Fibroblast of mammary gland (primary cell): ENCODE results near the gene RGSL1.

Experiments used
- DNase-seq: peaks from one replicate; pipeline ENCODE4 v3.0.0-alpha.2; 2010; ENCODE audit warnings: low read depth
- H3K4me3 ChIP-seq: 2 replicates; pipeline ENCODE4 v1.5.1; 2011; ENCODE audit warnings: low read depth, mild to moderate bottlenecking, low read length, moderate library complexity; ENCODE audit not compliant: control insufficient read depth
- CTCF ChIP-seq: conservative IDR thresholded peaks from 2 replicates; pipeline ENCODE4 v1.5.1; 2011; ENCODE audit warnings: low read depth, low read length, inconsistent platforms; ENCODE audit not compliant: control insufficient read depth, insufficient read depth

The RGSL1 gene

DNA sequence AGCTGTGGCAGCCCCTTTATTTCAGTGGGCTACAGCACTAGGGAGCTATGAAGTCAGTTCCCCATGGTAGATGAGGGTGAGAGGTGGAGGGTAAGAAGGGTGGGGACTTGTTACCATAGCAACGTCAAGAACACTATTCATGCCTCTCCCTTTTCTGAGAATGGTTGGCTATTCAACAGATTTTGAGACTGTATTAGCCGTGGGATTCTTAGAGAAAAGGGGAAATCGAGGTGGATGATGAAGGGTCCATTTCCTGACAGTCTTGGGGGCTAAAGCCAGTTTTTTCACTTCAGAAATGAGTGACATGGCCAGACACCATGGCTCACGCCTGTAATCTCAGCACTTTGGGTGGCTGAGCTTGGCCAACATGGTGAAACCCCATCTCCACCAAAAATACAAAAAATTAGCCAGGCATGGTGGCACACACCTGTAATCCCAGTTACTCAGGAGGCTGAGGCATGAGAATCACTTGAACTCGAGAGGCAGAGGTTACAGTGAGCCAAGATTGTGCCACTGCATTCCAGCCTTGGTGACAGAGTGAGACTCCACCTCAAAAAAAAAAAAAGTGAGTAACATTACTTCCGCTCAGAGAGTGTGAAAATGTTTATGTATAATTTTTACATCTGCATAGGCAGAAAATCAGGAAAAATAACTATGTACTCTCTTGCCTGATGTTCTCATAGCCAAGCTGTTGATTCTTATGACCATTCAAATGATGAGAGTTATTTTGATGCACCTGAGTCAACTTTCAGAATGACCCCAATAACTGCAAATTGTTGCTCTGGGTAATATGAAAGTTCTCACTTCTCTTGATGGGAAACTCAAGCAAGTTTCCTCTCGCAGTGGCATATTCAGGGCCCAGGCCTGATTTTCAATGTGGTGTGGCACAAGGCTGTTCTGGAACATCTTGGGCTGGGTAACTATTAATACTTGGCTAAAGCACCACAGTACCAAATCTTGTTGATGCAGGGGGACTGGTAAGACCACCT is 23.2 kb upstream of the RGSL1 start:
- DNase-seq: no peak
- TF ChIP-seq CTCF: no peak
- H3K4me3 ChIP-seq: no peak overlapping the region

DNA sequence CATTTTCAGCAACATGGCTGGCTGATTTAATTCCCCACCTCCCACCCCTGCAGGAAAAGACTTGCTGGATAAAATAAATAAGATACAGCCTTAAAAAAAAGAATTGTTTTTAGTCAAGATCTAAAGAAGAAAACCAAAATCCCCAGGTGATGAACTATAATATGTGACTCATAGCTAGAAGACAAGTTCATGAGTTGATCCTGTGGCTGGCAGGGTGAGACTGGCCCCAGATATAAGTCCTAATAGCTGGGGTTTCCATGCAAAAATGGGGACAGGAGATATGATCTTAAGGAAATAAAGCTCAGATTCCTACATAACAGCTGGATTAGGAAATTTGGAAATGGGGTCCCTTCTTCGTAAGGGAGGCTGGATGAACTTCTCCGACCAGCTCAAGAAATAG is 21.9 kb upstream of the RGSL1 start:
- no peak overlapping the region for H3K4me3 ChIP-seq
- no peak for TF ChIP-seq CTCF
- no peak for DNase-seq

GRCh38 chr1:182430263-182431068 is 19.5 kb upstream of the RGSL1 start:
- DNase-seq: no peak
- H3K4me3 ChIP-seq: no peak overlapping the region
- no peak for TF ChIP-seq CTCF

GRCh38 chr1:182431278-182431677 is 18.7 kb upstream of the RGSL1 start:
- no peak for DNase-seq
- no peak for TF ChIP-seq CTCF
- H3K4me3 ChIP-seq: no peak overlapping the region

DNA sequence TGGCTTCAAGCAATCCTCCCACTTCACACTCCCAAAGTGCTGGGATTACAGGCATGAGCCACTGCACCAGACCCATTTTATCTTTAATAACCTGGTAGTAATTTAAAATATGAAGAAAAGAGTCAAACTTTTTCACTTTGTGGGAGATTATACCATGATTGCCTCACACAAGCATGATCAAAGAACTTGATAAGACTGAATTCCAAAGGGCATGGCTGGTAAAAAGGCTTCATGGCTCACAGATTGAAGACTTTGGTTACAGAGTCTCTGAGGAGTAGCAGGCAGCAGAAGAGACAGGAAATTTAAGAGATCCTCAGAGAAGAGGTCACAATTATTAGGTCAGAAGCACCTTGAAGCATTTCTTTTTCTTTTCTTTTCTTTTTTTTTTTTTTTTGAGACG is 16.4 kb upstream of the RGSL1 start:
- DNase-seq: no peak
- H3K4me3 ChIP-seq: no peak overlapping the region
- no peak for TF ChIP-seq CTCF

DNA sequence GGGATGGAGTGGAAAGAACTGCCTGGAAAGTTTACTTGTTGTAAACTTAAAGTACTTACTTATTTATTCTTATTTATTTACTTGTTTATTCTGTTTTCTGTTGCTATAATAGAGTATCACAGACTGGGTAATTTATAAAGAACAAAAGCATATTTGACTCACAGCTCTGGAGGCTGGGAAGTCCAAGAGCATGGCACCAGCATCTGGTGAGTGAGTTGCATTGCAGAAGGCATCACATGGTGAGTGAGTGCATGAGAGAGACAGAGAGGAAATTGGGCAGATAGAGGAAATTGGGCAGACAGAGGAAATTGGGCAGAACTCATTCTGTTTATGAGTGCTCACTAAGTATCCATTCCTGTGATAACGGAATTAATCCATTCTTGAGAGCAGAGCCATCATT is 11.6 kb upstream of the RGSL1 start:
- H3K4me3 ChIP-seq: no peak overlapping the region
- DNase-seq: no peak
- TF ChIP-seq CTCF: no peak
